ENCODE data around the gene NUP214.

- TF ChIP-seq ZBTB26 (tag by site-specific recombination; optimal IDR thresholded peaks at IDR 0.05) (no peak), ZNF664 (tag by site-specific recombination; IDR thresholded peaks at IDR 0.05) (no peak), CTCF (tag by site-specific recombination; IDR thresholded peaks at IDR 0.05) (no peak), ZNF157 (tag by site-specific recombination; IDR thresholded peaks at IDR 0.05) (no peak), ZNF155 (tag by site-specific recombination; IDR thresholded peaks at IDR 0.05) (no peak), REST (tag by site-specific recombination; IDR thresholded peaks at IDR 0.05) (no peak), ZNF121 (tag by site-specific recombination; IDR thresholded peaks at IDR 0.05) (no peak), ZBTB44 (tag by site-specific recombination; IDR thresholded peaks at IDR 0.05) (no peak), BCL11A (tag by site-specific recombination; IDR thresholded peaks at IDR 0.05; ENCODE audit: low read depth) (no peak), ZNF785 (tag by site-specific recombination; IDR thresholded peaks at IDR 0.05) (no peak), ZNF623 (tag by site-specific recombination; IDR thresholded peaks at IDR 0.05) (no peak), ZBTB1 (tag by site-specific recombination; IDR thresholded peaks at IDR 0.05) (no peak), ZBTB21 (tag by site-specific recombination; IDR thresholded peaks at IDR 0.05) (no peak)
Observed at GRCh38 chr9:131253891-131254491, 128.6 kb downstream of the NUP214 start.
